SK-N-SH (cell line): ENCODE results near the gene CYB561D1. TPM values are rescaled to one million over a fixed set of nuclear protein-coding genes. Genes with fewer than 3 reads are reported as not detected.
A peak's percentile ranks its signal among the peaks of the same experiment; 100 is the strongest.

Source experiments
- CTCF ChIA-PET: fragments of 300-600, 350-600 bp; formaldehyde crosslinking; extraction: SDS; loops from one replicate; lab custom pipeline; 2021; lab: Yijun Ruan, JAX
- POLR2A ChIA-PET: fragments of 350-600 bp; sonication (Branson Sonifier 250); formaldehyde crosslinking; extraction: SDS; loops from one replicate; lab custom pipeline; 2020; ENCODE audit warnings: antibody characterized with exemption, inconsistent platforms; lab: Yijun Ruan, JAX
- DNase-seq: peaks from one replicate; pipeline ENCODE4 v3.0.0; 2012
- H2AFZ ChIP-seq: fragments of 200-600 bp; sonication (generic); 2 replicates; pipeline ENCODE4 v1.8.1; 2016; ENCODE audit warnings: antibody characterized with exemption, mild to moderate bottlenecking, low read depth
- H3F3A ChIP-seq: fragments of 200-600 bp; sonication (generic); replicated peaks from 2 replicates; pipeline ENCODE3; 2016; ENCODE audit warnings: antibody characterized with exemption, mild to moderate bottlenecking; ENCODE audit not compliant: insufficient read depth
- H3K27ac ChIP-seq, 2 experiments: fragments of 200-500 bp in 1 of 2; fragments of 200-600 bp in 1 of 2; sonication (Bioruptor generic) in 1 of 2; sonication (generic), shearing (Covaris generic) in 1 of 2; 2 replicates each; pipeline versions ENCODE4 v1.5.1 to v1.6.1; 2014 to 2016; ENCODE audit warnings: low read depth in 2 of 2, inconsistent platforms in 1 of 2, low read length in 1 of 2, mild to moderate bottlenecking in 1 of 2, mixed read lengths in 1 of 2
- H3K27me3 ChIP-seq: fragments of 200-600 bp; sonication (generic), shearing (Covaris generic); 2 replicates; pipeline ENCODE4 v1.6.1; 2016; ENCODE audit warnings: mixed run types; ENCODE audit not compliant: insufficient read depth
- H3K36me3 ChIP-seq, 2 experiments: fragments of 200-500 bp in 1 of 2; fragments of 200-600 bp in 1 of 2; sonication (Bioruptor generic) in 1 of 2; sonication (generic) in 1 of 2; replicated peaks in 1 of 2; 2 replicates each; pipeline versions ENCODE3 to v1.5.1; 2014 to 2016; ENCODE audit warnings: low read length in 1 of 2, mild to moderate bottlenecking in 1 of 2; ENCODE audit not compliant: insufficient read depth in 2 of 2, control insufficient read depth in 1 of 2
- H3K4me1 ChIP-seq, 2 experiments: fragments of 200-500 bp in 1 of 2; fragments of 200-600 bp in 1 of 2; sonication (Bioruptor generic) in 1 of 2; sonication (generic), shearing (Covaris generic) in 1 of 2; 2 replicates each; pipeline versions ENCODE4 v1.5.1 to v1.6.1; 2014 to 2016; ENCODE audit warnings: low read depth in 1 of 2, low read length in 1 of 2, mixed run types in 1 of 2; ENCODE audit not compliant: insufficient read depth in 2 of 2, control insufficient read depth in 1 of 2
- H3K4me2 ChIP-seq: fragments of 200-600 bp; sonication (generic), shearing (Covaris generic); 2 replicates; pipeline ENCODE4 v1.6.1; 2017; ENCODE audit warnings: mixed run types
- H3K4me3 ChIP-seq, 2 experiments: fragments of 200-500 bp in 1 of 2; fragments of 200-600 bp in 1 of 2; sonication (Bioruptor generic) in 1 of 2; sonication (generic), shearing (Covaris generic) in 1 of 2; 2 replicates each; pipeline versions ENCODE4 v1.5.1 to v1.8.1; 2014 to 2016; ENCODE audit warnings: low read depth in 2 of 2, inconsistent platforms in 1 of 2, low read length in 1 of 2, mild to moderate bottlenecking in 1 of 2, mixed read lengths in 1 of 2, moderate library complexity in 1 of 2
- H3K79me2 ChIP-seq: fragments of 200-600 bp; sonication (generic); 2 replicates; pipeline ENCODE4 v1.8.1; 2017; ENCODE audit warnings: mild to moderate bottlenecking; ENCODE audit not compliant: insufficient read depth
- H3K9ac ChIP-seq: fragments of 200-600 bp; sonication (generic); 2 replicates; pipeline ENCODE4 v1.6.1; 2017; ENCODE audit warnings: mixed run types
- H3K9me2 ChIP-seq: fragments of 200-600 bp; sonication (generic); 2 replicates; pipeline ENCODE4 v1.6.1; 2017; ENCODE audit warnings: mixed run types
- H3K9me3 ChIP-seq: fragments of 200-600 bp; sonication (generic); 2 replicates; pipeline ENCODE4 v1.6.1; 2017; ENCODE audit warnings: mixed run types, mild to moderate bottlenecking, moderate library complexity
- H4K20me1 ChIP-seq: fragments of 200-600 bp; sonication (generic); 2 replicates; pipeline ENCODE4 v1.6.1; 2017; ENCODE audit warnings: mild to moderate bottlenecking, mixed run types; ENCODE audit not compliant: insufficient read depth
- CTCF ChIP-seq: fragments of 200-600 bp; sonication (generic); IDR thresholded peaks from 2 replicates; pipeline ENCODE4 v1.6.1; 2017; ENCODE audit warnings: antibody characterized with exemption, mild to moderate bottlenecking, moderate library complexity
- ELF1 ChIP-seq: IDR thresholded peaks from 2 replicates; pipeline ENCODE4 v1.4.0; 2012
- FOSL2 ChIP-seq: IDR thresholded peaks from 2 replicates; pipeline ENCODE4 v1.4.0; 2012; ENCODE audit warnings: low read depth, mild to moderate bottlenecking, moderate library complexity, borderline replicate concordance
- FOXJ3 ChIP-seq: sonication (generic); formaldehyde crosslinking; IDR thresholded peaks from 2 replicates; pipeline ENCODE4 v1.5.1; 2020; ENCODE audit warnings: mild to moderate bottlenecking, missing genetic modification reagents
- GABPA ChIP-seq: IDR thresholded peaks from 2 replicates; pipeline ENCODE4 v1.4.0; 2012; ENCODE audit warnings: low read depth, mild to moderate bottlenecking
- IRF3 ChIP-seq: fragments of 150-350 bp; IDR thresholded peaks from 2 replicates; pipeline ENCODE4 v1.6.1; 2016; ENCODE audit warnings: mild to moderate bottlenecking, low read depth, low read length
- MEF2A ChIP-seq: IDR thresholded peaks from 2 replicates; pipeline ENCODE4 v1.4.0; 2012; ENCODE audit warnings: low read depth, borderline replicate concordance
- MXI1 ChIP-seq: IDR thresholded peaks from 2 replicates; pipeline ENCODE4 v1.6.1; 2012; ENCODE audit warnings: mild to moderate bottlenecking, low read depth, low read length, improper control_type of control experiment
- NFIC ChIP-seq: IDR thresholded peaks from 2 replicates; pipeline ENCODE4 v1.4.0; 2012; ENCODE audit warnings: borderline replicate concordance
- NRF1 ChIP-seq: IDR thresholded peaks from 2 replicates; pipeline ENCODE4 v1.6.1; 2012; ENCODE audit warnings: low read depth, mild to moderate bottlenecking, low read length
- POLR2AphosphoS5 ChIP-seq: IDR thresholded peaks from 2 replicates; pipeline ENCODE4 v1.6.1; 2012; ENCODE audit warnings: low read depth, low read length
- RAD21 ChIP-seq: IDR thresholded peaks from 2 replicates; pipeline ENCODE4 v1.6.1; 2012; ENCODE audit warnings: mild to moderate bottlenecking, low read length
- RFX5 ChIP-seq: IDR thresholded peaks from 2 replicates; pipeline ENCODE4 v1.6.1; 2012; ENCODE audit warnings: mild to moderate bottlenecking, improper control_type of control experiment, low read length
- TAF1 ChIP-seq: IDR thresholded peaks from 2 replicates; pipeline ENCODE4 v1.6.1; 2012; ENCODE audit warnings: low read depth, mild to moderate bottlenecking, low read length, moderate library complexity, borderline replicate concordance
- TCF12 ChIP-seq: IDR thresholded peaks from 2 replicates; pipeline ENCODE4 v1.4.0; 2012
- YY1 ChIP-seq: IDR thresholded peaks from 2 replicates; pipeline ENCODE4 v1.4.0; 2012; ENCODE audit warnings: low read depth, mild to moderate bottlenecking
- WGBS: methylation state at CpG from one replicate; pipeline ENCODE4 v1.1.6; 2017; ENCODE audit warnings: low lambda C conversion rate; 5-methylcytosine and 5-hydroxymethylcytosine counted together
- polyA plus RNA-seq, 3 experiments: library from polyadenylated mRNA; depleted of rRNA; stranded (reverse); fragments of >200 nt; gene quantifications; 2 replicates each; pipeline ENCODE4 v1.2.3, GENCODE V29; 2012

Gene CYB561D1
- polyA plus RNA-seq, 1 of the 3 experiments (the other 2 are of a cell fraction): 5.4 TPM

- TF ChIP-seq POLR2AphosphoS5 (peak; percentile 50; the same call in 1 of the 2 replicates), TCF12 (no peak), FOSL2 (no peak), MEF2A (no peak), FOXJ3 (no peak), ELF1 (no peak), IRF3 (no peak), GABPA (no peak), RFX5 (no peak), TAF1 (no peak), RAD21 (peak; percentile 99), YY1 (peak; percentile 92), MXI1 (0 out of 2 replicates have a peak, but pooled peaks have one; percentile 54)
Measured at GRCh38 chr1:109546311-109547109, 52.6 kb downstream of the CYB561D1 start (continued).

GRCh38 chr1:109547463-109548320 lies 53.8 kb downstream of the CYB561D1 start:
- Histone ChIP-seq H2AFZ (peak overlapping the region; percentile 89; the same call in 1 of the 2 replicates), H3K4me1 (peaks cover 1 to 20% of the 10 kb centered on the region in 2 experiments; a peak in 3 of 4 replicates), H3K4me2 (peak overlapping the region; percentile 80), H3K4me3 (peak overlapping the region; percentile 80 to 88), H3K9ac (peak overlapping the region; percentile 93), H3K27me3 (no peaks in the 10 kb centered on the region), H3K27ac (peak overlapping the region; percentile 88 to 93), H3K36me3 (peaks cover 0 to 3% of the 10 kb centered on the region in 2 experiments), H3K9me3 (no peaks in the 10 kb centered on the region), H3F3A (peaks cover 4% of the 10 kb centered on the region), H4K20me1 (peaks cover 37% of the 10 kb centered on the region), H3K79me2 (peaks cover 57% of the 10 kb centered on the region), H3K9me2 (no peaks in the 10 kb centered on the region)
- ChIA-PET CTCF (interaction anchor here (0.7 to 26.3 kb wide), 25 partner anchors 12 to 913 kb away, joined by 3 to 1710 read pairs (median 9); partner anchors contain the start of genes AMIGO1, AMPD2, ATXN7L2 and CYB561D1), POLR2A (interaction anchor here (1.0 to 2.7 kb wide), 17 partner anchors 11 to 487 kb away, joined by 3 to 44 read pairs (median 9); partner anchors contain the start of genes AMPD2, GNAT2, GSTM4 and STRIP1)
- DNase-seq: no peak
- WGBS: 14% methylated on average over 14 of the region's 22 CpGs
- TF ChIP-seq NFIC (no peak), CTCF (no peak), IRF3 (no peak), YY1 (no peak), NRF1 (no peak), GABPA (no peak)
